EH (cell line): Measurements from ENCODE around the gene HLA-DMA.

Source experiments
- DNase-seq: peaks from one replicate; pipeline ENCODE4 v3.0.0-alpha.2; 2015; ENCODE audit warnings: low read depth

HLA-DMA gene

DNA sequence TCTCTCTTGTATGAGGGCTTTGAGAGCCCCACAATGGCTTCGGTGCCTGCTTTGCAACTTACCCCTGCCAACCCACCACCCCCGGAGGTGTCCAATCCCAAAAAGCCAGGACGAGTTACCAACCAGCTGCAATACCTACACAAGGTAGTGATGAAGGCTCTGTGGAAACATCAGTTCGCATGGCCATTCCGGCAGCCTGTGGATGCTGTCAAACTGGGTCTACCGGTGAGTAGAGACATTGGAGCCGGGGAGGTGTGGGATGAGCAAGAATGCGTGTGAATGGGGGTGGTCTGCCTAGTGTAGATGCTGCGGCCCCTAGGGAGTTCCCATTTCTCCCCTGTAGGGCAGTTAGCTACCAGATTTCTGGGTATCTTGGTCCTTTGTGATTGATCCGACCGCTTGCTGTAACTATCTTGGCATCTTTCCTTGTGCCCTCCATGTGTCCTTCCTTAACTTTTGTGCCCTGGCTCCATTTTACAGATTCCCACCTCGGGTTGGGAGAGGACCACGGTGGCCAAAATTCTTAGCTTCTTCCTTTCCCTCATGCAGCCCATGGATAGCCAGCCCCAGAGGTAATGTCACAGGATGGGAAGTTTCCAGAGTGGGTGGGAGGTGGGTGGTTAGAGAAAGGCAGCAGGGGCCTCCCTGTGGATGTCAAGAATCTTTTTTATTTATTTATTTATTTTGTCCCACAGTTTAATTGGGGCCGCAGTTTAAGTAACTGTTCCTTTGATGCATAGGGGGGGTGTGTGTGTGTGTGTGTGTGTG lies 21.8 kb upstream of the HLA-DMA start:
- no peak for DNase-seq

GRCh38 chr6:32974016-32974333 lies 21.1 kb upstream of the HLA-DMA start:
- peak; percentile 73 for DNase-seq

DNA sequence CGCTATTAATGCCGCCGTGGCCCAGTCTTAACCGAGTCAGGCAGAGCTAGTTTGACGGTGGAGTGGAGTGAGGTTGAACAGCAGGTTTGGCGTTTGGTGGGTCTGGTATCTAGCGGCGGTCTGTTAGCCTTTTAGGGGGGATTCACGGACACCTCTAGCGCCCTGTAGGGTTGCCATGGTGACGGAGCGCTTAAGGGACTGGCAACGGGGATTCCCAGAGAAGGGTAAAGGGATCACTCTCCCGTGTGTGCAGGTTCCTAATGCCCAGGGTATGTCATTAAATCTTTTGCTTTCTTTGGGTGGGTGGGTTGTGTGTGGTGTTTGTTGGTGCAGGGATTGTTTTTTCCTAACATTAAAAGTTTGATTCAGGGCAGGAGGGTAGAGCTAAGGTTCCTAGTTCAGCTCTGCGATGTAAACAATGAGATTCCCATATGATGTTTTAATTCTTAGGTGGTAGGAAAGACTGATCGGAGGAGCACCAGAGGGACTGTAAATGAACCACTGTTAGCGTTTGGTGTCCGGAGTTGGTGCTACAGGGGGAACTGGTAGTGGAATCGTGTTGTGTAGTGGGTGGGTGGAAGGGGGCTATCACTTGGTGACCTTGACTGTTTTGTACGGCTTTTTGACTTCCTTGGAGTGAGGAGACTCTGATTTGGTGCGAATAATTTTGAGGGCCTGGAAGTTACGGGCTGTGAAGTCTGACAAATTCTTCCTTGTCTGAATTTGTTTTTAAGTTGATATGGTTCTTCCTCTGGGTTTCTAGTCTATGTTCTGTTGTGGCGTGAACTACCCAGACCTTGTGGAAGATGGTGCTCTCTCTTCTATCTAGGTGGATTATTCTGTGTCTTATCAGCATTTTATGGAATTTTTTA lies 20.5 kb upstream of the HLA-DMA start:
- DNase-seq = peak; percentile 58

GRCh38 chr6:32972353-32973143 lies 19.7 kb upstream of the HLA-DMA start:
- DNase-seq = no peak

- peak; percentile 100 for DNase-seq
These were observed 18.9 kb upstream of the HLA-DMA start for GRCh38 chr6:32971581-32972352.

GRCh38 chr6:32971242-32971580 lies 18.3 kb upstream of the HLA-DMA start:
- no peak for DNase-seq

GRCh38 chr6:32970413-32971241 lies 17.7 kb upstream of the HLA-DMA start:
- DNase-seq = peak; percentile 97

GRCh38 chr6:32969685-32970412 lies 17.0 kb upstream of the HLA-DMA start:
- DNase-seq = peak; percentile 99

- peak; percentile 84 for DNase-seq
These were observed 16.2 kb upstream of the HLA-DMA start for GRCh38 chr6:32968867-32969684.

- peak; percentile 97 for DNase-seq
These were observed 15.4 kb upstream of the HLA-DMA start, which contains the start of gene BRD2 for GRCh38 chr6:32968093-32968866. TSS of gene BRD2 (plus strand) at chr6:32968594. CDS start at chr6:32972899, 4,305 bp downstream.

GRCh38 chr6:32967151-32968091 lies 14.5 kb upstream of the HLA-DMA start:
- DNase-seq = peak; percentile 56

DNA sequence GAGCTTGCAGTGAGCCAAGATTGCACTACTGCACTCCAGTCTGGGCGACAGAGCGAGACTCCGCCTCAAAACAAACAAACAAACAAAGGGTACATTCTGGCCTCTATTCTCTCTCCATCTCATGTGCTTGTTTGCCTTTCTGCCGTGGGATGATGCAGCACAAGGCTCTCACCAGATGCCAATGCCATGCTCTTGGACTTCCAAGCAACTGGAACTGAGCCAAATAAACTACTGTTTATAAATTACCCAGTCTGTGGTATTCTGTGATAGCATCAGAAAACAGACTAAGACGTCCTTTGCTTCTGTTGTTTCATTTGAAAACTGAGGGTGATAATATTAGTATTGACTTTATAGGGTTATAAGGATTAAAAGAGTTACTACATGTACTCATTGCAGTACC lies 11.9 kb upstream of the HLA-DMA start:
- no peak for DNase-seq

GRCh38 chr6:32963866-32964265 lies 11.0 kb upstream of the HLA-DMA start:
- no peak for DNase-seq

GRCh38 chr6:32962213-32962826 lies 9.4 kb upstream of the HLA-DMA start:
- DNase-seq = no peak

DNA sequence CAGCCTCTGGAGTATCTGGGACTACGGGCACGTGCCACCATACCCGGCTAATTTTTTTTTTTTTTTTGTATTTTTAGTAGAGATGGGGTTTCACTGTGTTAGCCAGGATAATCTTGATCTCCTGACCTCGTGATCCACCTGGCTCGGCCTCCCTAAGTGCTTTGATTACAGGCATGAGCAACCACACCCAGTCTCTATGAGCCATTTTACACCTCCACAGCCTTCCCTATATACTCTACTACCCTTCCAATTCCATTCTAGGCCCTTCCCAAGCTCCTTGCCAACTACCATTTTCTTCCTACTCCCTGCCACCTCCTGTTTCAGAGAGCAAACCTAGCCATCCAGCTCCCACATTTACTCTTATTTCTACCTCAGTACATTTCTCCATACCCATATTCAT lies 7.7 kb upstream of the HLA-DMA start:
- DNase-seq = no peak

- DNase-seq = no peak
These were observed 3.3 kb upstream of the HLA-DMA start for GRCh38 chr6:32956176-32956575.
